ENCODE measurements around the gene CCDC192. TPM values are rescaled to one million over a fixed set of nuclear protein-coding genes. Genes with fewer than 3 reads are reported as not detected.
"Not testable (repeated sequence)": the region's sequence is repeated elsewhere in the genome, so short reads cannot be mapped to it uniquely, and the experiment has no call there.

Gene CCDC192
- total RNA-seq, 1 donor from 2014 or later: not detected

DNA sequence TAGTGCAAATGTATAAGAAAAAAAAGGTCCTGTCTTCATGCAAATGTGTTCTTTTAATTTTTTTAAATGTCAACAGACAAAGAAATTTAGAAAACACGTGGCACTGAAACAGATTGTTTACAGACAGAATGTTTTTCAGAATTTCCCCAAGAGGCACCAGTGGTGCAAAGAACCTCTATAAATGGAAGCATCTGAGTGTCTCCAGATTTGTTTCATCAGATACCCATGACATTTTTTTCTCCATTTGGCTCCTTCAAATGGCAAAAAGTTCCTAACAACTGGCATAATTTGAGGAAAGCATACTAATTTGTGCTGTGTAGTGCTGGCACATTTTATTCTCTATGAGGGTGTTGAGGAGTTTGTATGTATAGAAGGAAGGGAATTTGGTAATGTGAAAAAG, 15.0 kb downstream of the CCDC192 start:
- intact Hi-C loops (cut with micrococcal nuclease): no loop called here
- Mint-ChIP-seq H3K36me3 (ENCODE audit: low read depth) (no peaks in the 10 kb centered on the region), H3K4me1 (no peaks in the 10 kb centered on the region), H3K27ac (no peak overlapping the region), H3K9me3 (peaks cover 23% of the 10 kb centered on the region), H3K27me3 (no peaks in the 10 kb centered on the region), H3K4me3 (no peak overlapping the region)
- DNase-seq (no peak), ATAC-seq (ENCODE audit: low read depth) (no peak)
- CTCF ChIA-PET: no interaction called here
- POLR2A ChIA-PET: no interaction called here
- TF ChIP-seq CTCF (IDR thresholded peaks at IDR 0.05): no peak

DNA sequence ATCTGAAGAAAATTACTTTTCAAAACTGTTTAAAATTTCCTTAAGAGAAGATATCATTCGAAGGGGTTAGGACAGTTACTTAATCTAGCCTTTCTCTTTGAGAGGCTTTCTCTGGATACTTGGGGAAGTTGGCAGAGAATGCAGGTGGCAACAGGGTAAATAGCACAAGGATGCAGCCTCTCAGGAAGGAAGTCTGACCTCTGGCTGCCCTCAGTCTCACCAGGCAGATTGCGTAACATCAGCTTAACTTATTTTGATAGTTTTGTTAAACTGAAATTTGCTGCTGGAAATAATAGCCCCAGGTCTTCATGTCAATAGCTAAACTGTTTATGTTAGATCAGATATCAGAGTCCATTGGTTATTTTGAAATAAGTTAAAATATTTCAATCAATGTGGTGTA, 20.4 kb downstream of the CCDC192 start:
- intact Hi-C loops (cut with micrococcal nuclease): no loop called here
- H3K9me3 Mint-ChIP-seq: peaks cover 21% of the 10 kb centered on the region
- no peaks in the 10 kb centered on the region for H3K4me1 Mint-ChIP-seq
- DNase-seq (no peak), ATAC-seq (ENCODE audit: low read depth) (no peak)
- ChIA-PET POLR2A (no interaction called here), CTCF (no interaction called here)
- no peak overlapping the region for H3K4me3 Mint-ChIP-seq
- H3K27ac Mint-ChIP-seq: no peak overlapping the region
- no peaks in the 10 kb centered on the region for H3K36me3 Mint-ChIP-seq (ENCODE audit: low read depth)
- no peak for TF ChIP-seq CTCF (IDR thresholded peaks at IDR 0.05)
- H3K27me3 Mint-ChIP-seq: peaks cover 3% of the 10 kb centered on the region

DNA sequence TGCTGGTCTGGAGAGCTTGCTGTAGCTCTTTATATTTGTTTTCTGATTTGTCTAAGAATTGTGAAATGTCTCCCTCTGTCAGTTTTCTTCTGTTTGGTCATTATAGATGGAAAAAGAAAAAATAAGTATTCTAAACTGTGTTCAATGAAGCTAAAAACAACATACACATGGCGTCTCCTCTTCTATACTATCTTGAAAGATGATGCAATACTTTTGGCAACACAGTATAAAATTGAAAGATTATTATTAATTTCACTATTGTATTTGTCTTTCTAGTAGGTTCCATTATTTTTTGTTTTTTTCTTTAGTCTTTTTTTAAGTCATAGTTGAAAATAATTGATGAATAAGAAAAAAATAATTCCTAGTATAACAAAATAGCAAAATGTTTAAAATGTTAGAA, 22.5 kb downstream of the CCDC192 start:
- Mint-ChIP-seq H3K4me3 (no peak overlapping the region), H3K9me3 (peaks cover 14% of the 10 kb centered on the region), H3K27me3 (peaks cover 3% of the 10 kb centered on the region), H3K27ac (no peak overlapping the region), H3K36me3 (ENCODE audit: low read depth) (no peaks in the 10 kb centered on the region), H3K4me1 (no peaks in the 10 kb centered on the region)
- ATAC-seq (ENCODE audit: low read depth): no peak
- intact Hi-C loops (cut with micrococcal nuclease): no loop called here
- ChIA-PET CTCF (no interaction called here), POLR2A (no interaction called here)
- no peak for DNase-seq
- TF ChIP-seq CTCF (IDR thresholded peaks at IDR 0.05): no peak

DNA sequence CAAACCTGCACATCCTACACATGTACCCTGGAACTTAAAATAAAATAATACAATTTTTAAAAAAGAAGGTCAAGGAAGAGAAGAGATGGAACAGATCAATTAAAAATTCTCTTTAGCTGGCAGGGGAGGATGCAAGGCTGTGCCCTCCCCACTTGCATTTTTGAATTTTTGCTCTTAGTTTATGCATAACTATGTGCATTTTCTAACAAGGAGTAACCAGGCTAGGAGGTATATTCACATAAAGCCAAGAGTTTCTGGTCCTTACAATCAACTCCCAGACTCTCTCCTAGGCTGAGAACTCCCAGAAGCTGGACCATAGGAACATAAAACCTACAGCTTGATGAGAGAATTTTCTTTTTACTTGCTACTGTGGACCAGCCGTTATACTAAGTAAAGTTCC, 29.8 kb downstream of the CCDC192 start:
- no peaks in the 10 kb centered on the region for H3K4me1 Mint-ChIP-seq
- no peak overlapping the region for H3K27ac Mint-ChIP-seq
- ChIA-PET POLR2A (no interaction called here), CTCF (no interaction called here)
- TF ChIP-seq CTCF (IDR thresholded peaks at IDR 0.05): no peak
- no peaks in the 10 kb centered on the region for H3K36me3 Mint-ChIP-seq (ENCODE audit: low read depth)
- intact Hi-C loops (cut with micrococcal nuclease): no loop called here
- H3K4me3 Mint-ChIP-seq: no peak overlapping the region
- ATAC-seq (ENCODE audit: low read depth) (no peak), DNase-seq (no peak)
- H3K27me3 Mint-ChIP-seq: peaks cover under 1% of the 10 kb centered on the region
- H3K9me3 Mint-ChIP-seq: peaks cover 13% of the 10 kb centered on the region

- H3K36me3 Mint-ChIP-seq (ENCODE audit: low read depth); intact Hi-C loops (cut with micrococcal nuclease); CTCF ChIA-PET; POLR2A ChIA-PET; H3K9me3 Mint-ChIP-seq; H3K4me1 Mint-ChIP-seq; DNase-seq; H3K4me3 Mint-ChIP-seq; H3K27me3 Mint-ChIP-seq; ATAC-seq (ENCODE audit: low read depth); H3K27ac Mint-ChIP-seq: not testable (repeated sequence)
Measured at GRCh38 chr5:127739348-127739747, 36.2 kb downstream of the CCDC192 start.

DNA sequence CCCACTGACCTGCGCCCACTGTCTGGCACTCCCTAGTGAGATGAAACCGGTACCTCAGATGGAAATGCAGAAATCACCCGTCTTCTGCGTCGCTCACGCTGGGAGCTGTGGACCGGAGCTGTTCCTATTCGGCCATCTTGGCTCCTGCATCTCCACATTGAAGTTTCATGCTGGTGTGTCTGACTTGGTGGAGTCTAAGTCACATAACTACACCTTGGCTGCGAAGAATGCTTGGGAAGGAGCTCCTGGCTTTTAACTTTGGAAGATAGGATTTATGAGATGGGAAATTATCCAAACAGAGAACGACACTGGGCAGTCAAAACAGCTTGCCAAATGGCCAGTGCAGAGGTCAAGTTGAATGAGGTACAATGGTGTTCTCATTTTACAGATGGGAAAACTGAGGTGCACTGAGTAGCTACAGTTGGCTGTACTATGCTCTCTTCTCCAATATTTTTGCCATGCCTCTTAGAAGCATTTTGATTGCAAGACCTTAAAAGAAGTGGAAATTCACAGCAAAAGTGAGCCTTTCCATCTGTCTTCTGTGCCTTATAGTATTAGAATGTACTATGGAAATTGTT, 36.7 kb downstream of the CCDC192 start:
- H3K27ac Mint-ChIP-seq: no peak overlapping the region
- DNase-seq: no peak
- ChIA-PET POLR2A (no interaction called here), CTCF (no interaction called here)
- no peaks in the 10 kb centered on the region for H3K4me1 Mint-ChIP-seq
- H3K4me3 Mint-ChIP-seq: no peak overlapping the region
- no peaks in the 10 kb centered on the region for H3K9me3 Mint-ChIP-seq
- TF ChIP-seq CTCF (IDR thresholded peaks at IDR 0.05): no peak
- H3K36me3 Mint-ChIP-seq (ENCODE audit: low read depth): no peaks in the 10 kb centered on the region
- H3K27me3 Mint-ChIP-seq: peaks cover 4% of the 10 kb centered on the region
- ATAC-seq (ENCODE audit: low read depth): no peak
- intact Hi-C loops (cut with micrococcal nuclease): no loop called here
